Spleen (tissue), 13 donors: ENCODE results near the gene PPHLN1. TPM values are rescaled to one million over a fixed set of nuclear protein-coding genes. Genes with fewer than 3 reads are reported as not detected.

ENCODE experiments used
- DNase-seq: peaks from one replicate; pipeline ENCODE4 v3.0.0-alpha.2; 2020
- H3K27ac ChIP-seq, 8 donors: fragments of 200-600 bp; sonication (generic) in 7 of 8; 1 replicate in 4 of 8; 2 replicates in 4 of 8; pipeline versions ENCODE4 v1.5.0 to v1.8.0; 2016 to 2021; ENCODE audit warnings: inconsistent platforms in 4 of 8, mild to moderate bottlenecking in 4 of 8, moderate library complexity in 1 of 8
- H3K27me3 ChIP-seq, 7 donors: fragments of 200-600 bp; sonication (generic) in 6 of 7; replicated peaks in 1 of 7; 1 replicate in 4 of 7; 2 replicates in 3 of 7; pipeline versions ENCODE4 v1.5.0 to v1.8.0; 2016 to 2021; ENCODE audit warnings: inconsistent platforms in 3 of 7, mild to moderate bottlenecking in 1 of 7
- H3K36me3 ChIP-seq, 6 donors: fragments of 200-600 bp; sonication (generic) in 5 of 6; 1 replicate in 4 of 6; 2 replicates in 2 of 6; pipeline versions ENCODE4 v1.5.0 to v1.8.0; 2016 to 2021; ENCODE audit warnings: inconsistent platforms in 2 of 6
- H3K4me1 ChIP-seq, 6 donors: fragments of 200-600 bp; sonication (generic) in 5 of 6; 1 replicate in 3 of 6; 2 replicates in 3 of 6; pipeline versions ENCODE4 v1.5.0 to v1.8.0; 2016 to 2021; ENCODE audit warnings: inconsistent platforms in 3 of 6
- H3K4me3 ChIP-seq, 8 donors: fragments of 200-600 bp; sonication (generic) in 7 of 8; 1 replicate in 4 of 8; 2 replicates in 4 of 8; pipeline versions ENCODE4 v1.5.0 to v1.8.0; 2016 to 2021; ENCODE audit warnings: inconsistent platforms in 4 of 8, mild to moderate bottlenecking in 4 of 8, moderate library complexity in 2 of 8
- H3K9me3 ChIP-seq, 8 donors: fragments of 200-600 bp; sonication (generic) in 7 of 8; 1 replicate in 4 of 8; 2 replicates in 4 of 8; pipeline versions ENCODE4 v1.5.0 to v1.8.0; 2016 to 2021; ENCODE audit warnings: inconsistent platforms in 4 of 8
- POLR2A ChIP-seq, 3 donors: fragments of 450-650 bp; IDR thresholded peaks; one replicate each; pipeline ENCODE4 v1.5.1; 2017; ENCODE audit warnings: antibody characterized with exemption in 3 of 3, mild to moderate bottlenecking in 1 of 3
- POLR2AphosphoS5 ChIP-seq, 3 donors: sonication (generic); formaldehyde crosslinking; IDR thresholded peaks; one replicate each; pipeline ENCODE4 v1.5.1; 2017; ENCODE audit warnings: antibody characterized with exemption in 3 of 3
- WGBS, 5 donors: extraction: QIAGEN DNeasy Blood & Tissue Kit in 3 of 5; methylation state at CpG; one replicate each; pipeline versions ENCODE4 v1.1.5 to v1.1.7; 2013 to 2018; 5-methylcytosine and 5-hydroxymethylcytosine counted together
- intact Hi-C: fragments of 100-400 bp; cut with DNase I; formaldehyde crosslinking; loops from one replicate; pipeline ENCODE4 v1.15.0; 2023; ENCODE audit warnings: low total_unique reads
- long read RNA-seq, 2 donors: transcript quantifications; one replicate each; lab custom pipeline, GENCODE V29; 2026
- polyA plus RNA-seq, 3 donors: library from polyadenylated mRNA; stranded (reverse); fragments of 200-250 nt; gene quantifications; one replicate each; pipeline ENCODE4 v1.2.1, GENCODE V29; 2013
- total RNA-seq, 7 donors: library from RNA; depleted of rRNA in 3 of 7; stranded (reverse); fragments of >200 nt in 3 of 7; fragmentation: NEBNext Ultra II Directional in 4 of 7; extraction: Animal tissue kit (Norgen Biotek cat#: 25700) in 4 of 7; gene quantifications; one replicate each; pipeline versions ENCODE4 v1.1.0 to v1.2.1, GENCODE V29; 2016 to 2021
- TF ChIP-seq, protein P1 (sequence below), 11 experiments: fragments of 200-600 bp in 7 of 11; fragments of 450-650 bp in 4 of 11; sonication (generic) in 4 of 11; IDR thresholded peaks in 8 of 11; conservative IDR thresholded peaks in 3 of 11; 1 replicate in 7 of 11; 2 replicates in 4 of 11; pipeline versions ENCODE4 v1.4.0 to v1.8.0; 2016 to 2021; ENCODE audit warnings: antibody characterized with exemption in 11 of 11, inconsistent platforms in 4 of 11, mild to moderate bottlenecking in 1 of 11
- donor health status: healthy with polysubstance abuse.
- donor health status: DM: no; HTN: no; CAD: no; lungs with moderate emphysema.
- donor health status: DM: no; HTN: no; CAD: no.
- donor health status: Bipolar disorder and iron deficiency.
- donor health status: healthy.
- donor health status: DM: no; HTN: no; CAD: no.
- donor health status: DM: yes; HTN: yes; CAD: no.

Gene PPHLN1, protein sequence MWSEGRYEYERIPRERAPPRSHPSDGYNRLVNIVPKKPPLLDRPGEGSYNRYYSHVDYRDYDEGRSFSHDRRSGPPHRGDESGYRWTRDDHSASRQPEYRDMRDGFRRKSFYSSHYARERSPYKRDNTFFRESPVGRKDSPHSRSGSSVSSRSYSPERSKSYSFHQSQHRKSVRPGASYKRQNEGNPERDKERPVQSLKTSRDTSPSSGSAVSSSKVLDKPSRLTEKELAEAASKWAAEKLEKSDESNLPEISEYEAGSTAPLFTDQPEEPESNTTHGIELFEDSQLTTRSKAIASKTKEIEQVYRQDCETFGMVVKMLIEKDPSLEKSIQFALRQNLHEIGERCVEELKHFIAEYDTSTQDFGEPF
- total RNA-seq (100 to 1,000 TPM in 1 of 7 donors, 10 to 100 TPM in 6; 60.0 to 103 (median 75.3) TPM), polyA plus RNA-seq (10 to 100 TPM; 39.6 to 49.1 (median 42.7) TPM)
- long read RNA-seq, donor 1, full-length matches to known transcripts: 24 of 83 reads
- long read RNA-seq, donor 1, partial matches to known transcripts: 54 of 83 reads
- long read RNA-seq, donor 1, other reads (novel, unspliced or antisense): 5 of 83 reads
- long read RNA-seq, donor 2, full-length matches to known transcripts: 14 of 14 reads
- long read RNA-seq, donor 2, partial matches to known transcripts: 0 of 14 reads
- long read RNA-seq, donor 2, other reads (novel, unspliced or antisense): 0 of 14 reads

GRCh38 chr12:42325653-42326474 lies at the start of gene PPHLN1, which contains the start of gene ZCRB1:
PPHLN1 (plus strand) TSS chr12:42326167; CDS start chr12:42335903, 9,736 bp downstream.
ZCRB1 (minus strand) TSS chr12:42326094; CDS start chr12:42324102, 1,992 bp downstream.
- intact Hi-C loops: loop anchor here (2.0 kb wide), 1 partner anchor 197 kb away; no protein-coding TSS in a partner anchor
- 0 to 1% (median 0%) methylated on average over 50 to 55 of the region's 55 CpGs for WGBS, 5 donors
- H3K27me3 ChIP-seq: no peaks in the 10 kb centered on the region

GRCh38 chr12:42277396-42278127 lies 48.4 kb upstream of the PPHLN1 start:
- Histone ChIP-seq H3K27ac (no peak overlapping the region), H3K9me3 (peaks cover 0 to 8% (median 2%) of the 10 kb centered on the region in 8 donors), H3K4me3 (no peak overlapping the region), H3K36me3 (no peaks in the 10 kb centered on the region), H3K27me3 (peaks cover 0 to under 1% (median 0%) of the 10 kb centered on the region in 7 donors), H3K4me1 (no peaks in the 10 kb centered on the region)
- 89 to 98% (median 93%) methylated on average over 6 of the region's 6 CpGs for WGBS, 5 donors
- intact Hi-C loops: no loop called here
- TF ChIP-seq POLR2A (IDR thresholded peaks at IDR 0.05): no peak
- TF ChIP-seq, protein P1, sequence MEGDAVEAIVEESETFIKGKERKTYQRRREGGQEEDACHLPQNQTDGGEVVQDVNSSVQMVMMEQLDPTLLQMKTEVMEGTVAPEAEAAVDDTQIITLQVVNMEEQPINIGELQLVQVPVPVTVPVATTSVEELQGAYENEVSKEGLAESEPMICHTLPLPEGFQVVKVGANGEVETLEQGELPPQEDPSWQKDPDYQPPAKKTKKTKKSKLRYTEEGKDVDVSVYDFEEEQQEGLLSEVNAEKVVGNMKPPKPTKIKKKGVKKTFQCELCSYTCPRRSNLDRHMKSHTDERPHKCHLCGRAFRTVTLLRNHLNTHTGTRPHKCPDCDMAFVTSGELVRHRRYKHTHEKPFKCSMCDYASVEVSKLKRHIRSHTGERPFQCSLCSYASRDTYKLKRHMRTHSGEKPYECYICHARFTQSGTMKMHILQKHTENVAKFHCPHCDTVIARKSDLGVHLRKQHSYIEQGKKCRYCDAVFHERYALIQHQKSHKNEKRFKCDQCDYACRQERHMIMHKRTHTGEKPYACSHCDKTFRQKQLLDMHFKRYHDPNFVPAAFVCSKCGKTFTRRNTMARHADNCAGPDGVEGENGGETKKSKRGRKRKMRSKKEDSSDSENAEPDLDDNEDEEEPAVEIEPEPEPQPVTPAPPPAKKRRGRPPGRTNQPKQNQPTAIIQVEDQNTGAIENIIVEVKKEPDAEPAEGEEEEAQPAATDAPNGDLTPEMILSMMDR (IDR thresholded peaks at IDR 0.05 in 8 of 11, conservative IDR thresholded peaks at IDR 0.05 in 3 of 11): no peak
- TF ChIP-seq POLR2AphosphoS5 (IDR thresholded peaks at IDR 0.05): no peak
- DNase-seq: no peak

More at GRCh38 chr12:42325653-42326474, at the start of gene PPHLN1, which contains the start of gene ZCRB1:
- Histone ChIP-seq H3K36me3 (peaks cover 0 to 28% (median 7%) of the 10 kb centered on the region in 6 donors), H3K9me3 (no peaks in the 10 kb centered on the region), H3K4me1 (peaks cover 29 to 64% (median 55%) of the 10 kb centered on the region in 6 donors), H3K4me3 (peak within 1 kb of the TSS; percentile 58 to 91 (median 68)), H3K27ac (peak within 1 kb of the TSS; percentile 58 to 89 (median 87))
- DNase-seq: peak; percentile 96
- TF ChIP-seq POLR2AphosphoS5 (IDR thresholded peaks at IDR 0.05): peak; percentile 90 to 93 (median 91)
- TF ChIP-seq, protein P1 (IDR thresholded peaks at IDR 0.05 in 8 of 11, conservative IDR thresholded peaks at IDR 0.05 in 3 of 11): no peak

- H3K36me3 ChIP-seq: no peaks in the 10 kb centered on the region
- TF ChIP-seq POLR2AphosphoS5 (IDR thresholded peaks at IDR 0.05) (no peak), POLR2A (IDR thresholded peaks at IDR 0.05) (no peak)
- TF ChIP-seq, protein P1 (IDR thresholded peaks at IDR 0.05 in 8 of 11, conservative IDR thresholded peaks at IDR 0.05 in 3 of 11): no peak
- H3K4me3 ChIP-seq: no peak overlapping the region
- no peaks in the 10 kb centered on the region for H3K4me1 ChIP-seq
- intact Hi-C loops: no loop called here
- peaks cover 0 to 4% (median 0%) of the 10 kb centered on the region in 8 donors for H3K9me3 ChIP-seq
- no peak for DNase-seq
- no peak overlapping the region for H3K27ac ChIP-seq
- H3K27me3 ChIP-seq: no peaks in the 10 kb centered on the region
These were observed 47.8 kb upstream of the PPHLN1 start for GRCh38 chr12:42278128-42278510.
